ENCODE data around the gene E2F6.

E2F6 gene, protein sequence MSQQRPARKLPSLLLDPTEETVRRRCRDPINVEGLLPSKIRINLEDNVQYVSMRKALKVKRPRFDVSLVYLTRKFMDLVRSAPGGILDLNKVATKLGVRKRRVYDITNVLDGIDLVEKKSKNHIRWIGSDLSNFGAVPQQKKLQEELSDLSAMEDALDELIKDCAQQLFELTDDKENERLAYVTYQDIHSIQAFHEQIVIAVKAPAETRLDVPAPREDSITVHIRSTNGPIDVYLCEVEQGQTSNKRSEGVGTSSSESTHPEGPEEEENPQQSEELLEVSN

DNA sequence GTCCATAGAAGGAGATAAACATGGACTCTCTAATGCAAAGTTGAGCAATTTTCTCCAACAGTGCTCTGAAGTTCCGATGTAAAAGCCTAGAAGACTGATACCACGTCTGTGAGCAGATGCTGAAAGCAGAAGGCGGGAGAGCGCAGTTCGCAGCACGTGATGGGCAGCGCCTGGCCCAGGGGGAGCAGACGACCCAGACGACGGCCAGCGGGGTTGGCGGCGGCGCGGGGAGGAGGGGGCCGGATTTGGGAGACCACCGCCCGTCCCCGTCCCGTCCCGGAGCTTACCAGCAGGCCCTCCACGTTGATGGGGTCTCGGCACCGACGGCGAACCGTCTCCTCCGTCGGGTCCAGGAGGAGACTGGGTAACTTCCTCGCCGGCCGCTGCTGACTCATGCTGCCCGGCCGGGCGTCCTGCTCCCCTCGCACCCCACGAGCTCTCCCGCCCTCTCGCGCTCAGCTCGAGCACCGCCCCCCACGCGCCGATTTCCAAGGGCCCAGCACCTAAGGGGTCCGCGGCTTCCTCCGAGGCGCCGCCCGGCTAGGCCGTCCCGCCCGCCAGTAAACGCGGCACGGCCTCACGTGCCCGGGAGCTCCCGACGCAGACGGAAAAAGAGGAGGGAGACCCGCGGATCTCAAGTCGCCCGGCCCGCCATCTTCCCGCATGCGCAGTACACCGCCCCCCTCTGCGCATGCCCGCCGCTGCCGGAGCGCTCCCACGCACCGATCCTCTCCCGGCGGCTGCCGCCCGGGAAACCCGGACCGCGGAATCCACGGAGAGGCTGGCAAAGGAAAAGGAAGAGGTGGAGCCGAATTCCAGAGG, at the start of gene E2F6:
Gene E2F6 (minus strand): TSS at position 677 of the 822 bp plus-strand sequence. CDS start 282 bp downstream, at position 395.
- peak; percentile 98 for DNase-seq (ENCODE audit: low spot score)

DNA sequence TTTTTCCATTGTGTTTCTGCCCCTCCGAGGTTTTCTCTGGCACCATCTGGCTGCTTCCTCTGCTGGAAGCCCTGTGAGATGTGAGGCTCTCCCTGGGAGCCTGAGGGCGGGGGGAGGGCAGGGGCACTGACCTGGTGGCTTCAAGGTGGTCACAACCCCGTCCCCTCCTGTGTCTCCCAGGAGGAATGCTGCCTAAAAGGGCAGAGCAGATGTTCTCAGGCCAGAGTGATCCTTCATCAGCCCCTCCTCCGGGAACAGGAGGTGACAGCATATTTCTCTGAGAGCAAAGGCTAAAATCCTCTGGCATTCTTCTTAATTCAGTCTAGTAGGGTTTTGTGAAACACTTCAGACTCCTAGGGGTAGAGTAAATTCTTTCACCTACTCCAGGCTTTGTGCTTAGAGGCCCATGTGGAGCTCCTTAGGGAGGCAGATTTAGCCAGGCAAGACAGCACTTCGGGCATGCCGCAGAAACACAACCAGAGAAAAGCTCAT, 49.6 kb upstream of the E2F6 start:
- peak; percentile 76 for DNase-seq (ENCODE audit: low spot score)

DNA sequence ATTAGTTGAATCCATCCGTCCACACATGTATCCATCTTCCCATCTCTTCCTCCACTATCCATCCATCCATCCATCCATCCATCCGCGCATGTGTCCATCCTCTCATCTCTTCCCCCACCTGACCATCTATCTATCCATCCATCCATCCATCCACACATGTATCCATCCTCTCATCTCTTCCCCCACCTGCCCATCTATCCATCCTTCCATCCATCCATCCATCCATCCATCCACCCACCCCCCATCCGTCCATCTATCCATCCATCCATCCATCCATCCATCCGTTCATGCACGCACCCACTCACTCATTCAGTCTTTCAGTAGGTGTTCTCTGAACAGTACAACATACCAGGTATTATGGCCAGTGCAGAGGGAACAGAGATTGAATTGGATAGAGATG, 48.9 kb upstream of the E2F6 start:
- DNase-seq (ENCODE audit: low spot score): no peak

DNA sequence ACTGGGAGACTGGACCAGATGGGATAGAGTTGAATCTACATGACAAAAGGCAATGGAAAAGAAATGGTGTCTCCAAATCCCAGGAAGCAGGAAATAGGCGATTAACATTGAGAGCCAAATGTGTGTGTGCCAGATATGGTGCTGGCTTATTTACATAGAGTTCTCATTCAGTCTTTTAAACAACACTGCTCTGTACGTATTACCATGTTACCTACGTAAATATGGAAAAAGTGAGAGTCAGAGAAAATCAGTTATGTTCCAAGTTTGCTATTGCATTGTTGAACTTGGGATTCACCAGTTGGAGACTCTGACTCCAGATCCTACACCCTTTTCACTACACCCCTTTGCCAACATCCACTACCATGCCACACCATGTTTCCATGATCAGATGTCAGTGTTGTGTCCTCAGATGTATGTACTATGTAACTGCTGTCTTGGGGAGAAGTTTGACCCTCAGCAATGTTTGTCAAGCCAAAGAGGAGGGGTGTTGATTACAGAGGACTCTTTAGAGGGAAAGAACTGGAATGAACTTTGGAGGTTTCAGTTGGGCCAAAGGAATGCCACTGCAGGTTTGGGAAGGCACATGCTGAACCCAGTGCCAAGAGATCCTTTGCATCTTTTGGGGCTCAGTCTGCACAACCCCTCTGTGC, 48.2 kb upstream of the E2F6 start:
- DNase-seq (ENCODE audit: low spot score): no peak

DNA sequence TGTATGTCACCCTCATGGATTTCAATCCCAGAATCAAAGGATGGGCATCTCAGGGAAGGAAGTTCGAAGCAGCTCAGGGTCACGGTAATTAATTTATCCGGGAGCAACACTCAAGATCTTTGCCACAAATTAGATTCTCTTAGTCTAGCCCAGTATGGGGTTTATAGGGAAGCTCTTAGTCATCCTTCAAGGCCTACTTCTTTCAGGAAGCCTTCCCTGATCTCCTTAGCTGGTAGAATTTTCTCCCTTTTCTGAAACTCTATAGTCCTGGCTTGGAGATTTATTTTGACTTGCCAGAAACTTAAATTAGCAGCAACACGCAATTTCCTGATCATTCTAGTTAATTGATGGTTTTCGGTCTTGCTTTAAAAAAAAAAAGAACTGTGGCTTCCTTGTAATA, 47.4 kb upstream of the E2F6 start:
- no peak for DNase-seq (ENCODE audit: low spot score)

DNA sequence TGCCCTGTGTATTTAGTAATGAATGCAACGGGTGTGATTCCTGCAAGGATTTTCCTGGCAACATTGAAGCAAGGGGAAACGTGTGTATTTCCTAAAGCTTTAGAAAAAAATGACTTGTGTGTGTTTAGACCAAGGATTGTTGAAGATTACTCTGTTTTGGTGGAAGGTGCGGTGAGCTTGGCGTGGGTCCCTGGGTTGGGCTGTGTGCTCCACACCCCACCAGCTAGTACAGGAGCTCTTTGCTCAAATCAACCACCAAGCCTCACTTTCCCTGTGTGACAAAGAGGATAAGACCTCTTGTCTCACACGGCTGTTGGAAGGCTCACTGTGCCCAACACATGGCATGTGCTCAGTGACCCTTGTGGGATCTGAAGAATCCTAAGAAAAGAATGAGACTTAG, 46.5 kb upstream of the E2F6 start:
- no peak for DNase-seq (ENCODE audit: low spot score)

DNA sequence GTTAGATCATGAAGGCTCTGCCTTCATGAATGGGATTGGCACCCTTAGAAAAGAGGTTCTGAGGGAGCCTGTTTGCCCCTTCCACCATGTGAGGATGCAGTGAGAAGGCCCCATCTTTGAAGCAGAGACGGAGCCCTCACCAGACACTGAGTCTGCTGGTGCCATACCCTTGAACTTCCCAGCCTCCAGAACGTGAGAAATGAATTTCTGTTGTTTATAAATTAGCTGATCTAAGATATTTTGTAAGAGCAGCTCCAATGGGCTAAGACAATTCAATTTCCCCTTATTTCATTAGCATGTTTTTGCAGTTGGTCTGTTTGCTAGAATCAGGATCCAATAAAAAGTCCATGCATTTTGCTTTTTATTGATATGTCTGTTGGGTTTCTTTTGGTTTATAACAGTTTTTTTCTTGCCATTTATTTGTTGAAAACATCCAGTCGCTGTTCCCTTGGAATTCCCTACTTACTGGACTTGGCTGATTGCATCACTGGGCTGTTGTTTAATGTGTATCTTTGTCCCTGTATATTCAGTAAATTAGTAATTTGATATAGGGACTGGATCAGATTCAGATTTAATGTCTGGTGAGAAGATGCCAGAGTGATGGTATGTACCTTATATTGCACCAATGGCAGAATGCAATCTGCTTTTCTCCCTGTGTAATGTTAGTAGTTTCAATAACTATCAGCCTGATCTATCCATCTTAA, 43.8 kb upstream of the E2F6 start:
- DNase-seq (ENCODE audit: low spot score): no peak

DNA sequence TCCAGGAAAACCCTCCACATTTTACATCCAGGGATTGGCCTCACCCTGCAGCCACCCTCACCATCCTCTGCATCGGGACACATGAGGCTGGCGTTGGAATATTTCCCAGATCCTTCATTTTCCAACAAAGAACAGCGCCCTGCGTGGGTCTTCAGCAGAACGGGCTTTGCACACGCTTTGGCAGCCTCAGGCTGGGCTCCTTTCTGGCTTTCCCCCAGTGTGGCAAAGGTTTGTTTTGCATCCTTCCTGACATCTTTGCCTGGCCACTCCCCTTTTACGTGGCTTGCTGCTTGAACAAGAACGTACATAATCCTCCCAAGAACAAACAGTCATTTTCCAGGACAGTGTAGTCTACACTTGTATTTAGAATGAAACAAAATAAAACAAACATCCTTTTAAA, 42.3 kb upstream of the E2F6 start:
- no peak for DNase-seq (ENCODE audit: low spot score)

DNA sequence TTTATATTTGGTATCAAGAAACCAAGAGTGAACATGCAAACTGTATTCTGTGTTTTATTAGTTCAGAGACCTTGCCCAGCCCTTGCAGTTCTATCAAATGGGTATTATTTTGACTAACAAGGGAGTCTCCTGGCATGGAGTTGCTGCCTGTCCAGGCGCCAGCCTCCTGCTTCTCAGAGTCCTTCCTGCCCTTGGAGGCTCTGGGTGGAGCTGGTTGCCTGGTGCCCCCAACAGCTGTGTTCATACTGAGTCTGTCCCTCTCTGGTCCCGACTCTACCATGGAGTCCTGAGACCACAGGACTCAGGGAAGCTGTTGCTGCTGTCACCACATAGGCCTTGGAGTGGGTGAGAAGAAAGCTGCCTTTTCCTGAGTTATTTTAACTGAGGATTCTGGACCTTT, 41.6 kb upstream of the E2F6 start:
- DNase-seq (ENCODE audit: low spot score): no peak

DNA sequence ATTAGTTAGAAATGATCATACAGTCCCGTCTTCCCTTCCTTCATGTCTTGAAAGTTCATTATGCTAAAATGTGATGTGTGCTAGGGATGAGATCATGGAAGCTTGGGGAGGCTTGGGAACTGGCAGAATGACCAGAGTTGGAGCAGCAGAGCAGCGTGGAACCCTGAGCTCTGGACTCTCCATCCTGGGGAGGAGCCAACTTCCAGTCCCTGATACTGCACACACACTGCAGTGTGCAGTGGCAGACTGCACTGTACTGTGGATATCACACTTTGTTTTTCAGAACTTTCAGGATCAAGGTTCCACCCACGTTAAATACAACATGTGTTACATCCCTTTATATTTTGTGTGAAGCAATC, 40.6 kb upstream of the E2F6 start:
- no peak for DNase-seq (ENCODE audit: low spot score)

DNA sequence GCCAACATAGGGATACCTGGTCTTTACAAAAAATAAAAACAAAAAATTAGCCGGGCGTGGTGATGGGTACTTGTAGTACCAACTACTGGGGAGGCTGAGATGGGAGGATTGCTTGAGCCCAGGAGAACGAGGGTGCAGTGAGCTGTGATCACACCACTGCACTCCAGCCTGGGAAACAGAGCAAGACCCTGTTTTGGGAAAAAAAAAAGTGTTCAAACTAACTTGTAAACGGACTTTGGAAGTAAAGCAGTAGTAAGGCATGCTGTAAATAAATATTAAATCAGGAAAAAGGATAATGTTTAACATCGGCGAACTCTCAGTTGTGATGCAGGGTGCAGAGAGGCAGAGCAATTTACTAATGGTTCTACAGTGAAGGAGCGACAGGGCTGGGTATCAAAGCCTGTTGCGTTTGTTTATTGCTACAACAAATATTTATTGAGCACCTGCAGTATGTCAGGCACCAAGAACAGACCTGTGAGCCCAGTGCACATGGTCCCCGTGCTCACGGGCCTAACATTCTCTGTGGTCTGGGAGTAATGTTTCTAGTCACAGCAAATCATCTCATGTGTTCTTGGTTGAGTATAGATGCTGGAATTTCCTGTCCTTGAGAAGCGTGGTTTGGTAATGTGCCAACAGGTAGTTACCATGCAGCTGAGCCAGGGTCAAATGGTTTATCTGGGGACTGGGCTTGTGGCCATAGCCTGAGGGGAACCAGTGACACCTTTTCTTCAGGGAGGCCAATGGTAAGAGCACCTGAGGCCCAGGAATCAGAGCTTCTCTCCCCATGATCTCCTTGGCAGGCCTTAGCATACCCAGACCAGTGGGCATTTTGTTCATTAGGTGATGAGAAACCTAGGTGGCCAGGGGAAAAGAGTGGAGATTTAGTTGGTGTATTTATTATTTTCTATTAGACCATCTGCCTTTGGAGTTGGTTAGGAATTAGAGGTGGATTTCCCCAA, 40.0 kb upstream of the E2F6 start:
- no peak for DNase-seq (ENCODE audit: low spot score)

DNA sequence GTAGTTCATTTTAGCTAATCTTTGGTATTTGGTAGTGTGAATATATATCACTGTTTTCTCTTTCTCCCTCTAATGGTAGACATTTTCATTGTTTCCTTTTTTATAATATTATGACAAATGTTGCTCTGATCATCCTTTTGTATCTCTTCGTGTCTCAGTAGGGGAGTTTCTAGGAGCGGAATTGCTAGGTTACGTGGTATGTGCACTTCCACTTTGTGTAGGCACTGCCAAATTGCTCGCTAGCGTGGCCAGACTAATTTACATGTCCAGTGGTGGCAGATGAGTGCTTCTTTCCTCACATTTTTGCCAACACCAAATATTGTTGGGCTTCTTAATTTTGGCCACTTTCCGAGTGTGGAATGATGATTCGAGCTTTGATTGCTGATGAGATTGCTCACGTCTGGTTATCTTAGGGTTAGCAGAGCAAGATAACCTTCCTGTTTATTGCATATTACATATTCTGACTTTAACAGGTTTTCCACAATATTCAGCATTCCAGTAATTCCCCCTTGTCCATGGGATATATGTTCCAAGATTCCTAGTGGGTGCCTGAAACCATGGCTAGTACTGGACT, 37.5 kb upstream of the E2F6 start:
- DNase-seq (ENCODE audit: low spot score): no peak

DNA sequence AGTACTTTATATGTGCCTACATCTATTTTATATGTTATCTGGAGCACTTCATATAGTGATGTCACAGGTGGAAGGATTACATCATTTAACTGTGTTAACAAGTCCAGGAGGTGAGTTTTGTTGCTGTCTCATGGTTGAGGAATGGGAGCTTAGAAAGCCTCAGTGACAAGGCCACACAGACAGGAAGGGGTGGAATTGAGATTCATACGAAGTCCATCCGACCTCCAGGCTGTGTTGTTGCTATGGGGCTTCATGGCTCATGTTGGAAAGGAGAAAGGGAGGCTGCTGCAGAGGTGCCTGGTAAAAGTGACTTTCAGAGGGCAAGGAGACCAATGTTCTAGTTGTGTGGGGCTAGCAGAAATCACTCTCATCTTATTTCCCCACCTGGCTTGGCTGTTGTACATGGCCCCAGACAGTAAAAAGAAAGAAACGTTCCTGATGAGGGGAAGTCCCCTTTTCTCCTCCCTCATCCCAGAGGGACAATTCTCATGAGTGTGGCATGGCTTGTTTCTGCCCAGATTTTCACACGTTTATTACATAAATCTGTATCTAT, 36.9 kb upstream of the E2F6 start:
- DNase-seq (ENCODE audit: low spot score): no peak

DNA sequence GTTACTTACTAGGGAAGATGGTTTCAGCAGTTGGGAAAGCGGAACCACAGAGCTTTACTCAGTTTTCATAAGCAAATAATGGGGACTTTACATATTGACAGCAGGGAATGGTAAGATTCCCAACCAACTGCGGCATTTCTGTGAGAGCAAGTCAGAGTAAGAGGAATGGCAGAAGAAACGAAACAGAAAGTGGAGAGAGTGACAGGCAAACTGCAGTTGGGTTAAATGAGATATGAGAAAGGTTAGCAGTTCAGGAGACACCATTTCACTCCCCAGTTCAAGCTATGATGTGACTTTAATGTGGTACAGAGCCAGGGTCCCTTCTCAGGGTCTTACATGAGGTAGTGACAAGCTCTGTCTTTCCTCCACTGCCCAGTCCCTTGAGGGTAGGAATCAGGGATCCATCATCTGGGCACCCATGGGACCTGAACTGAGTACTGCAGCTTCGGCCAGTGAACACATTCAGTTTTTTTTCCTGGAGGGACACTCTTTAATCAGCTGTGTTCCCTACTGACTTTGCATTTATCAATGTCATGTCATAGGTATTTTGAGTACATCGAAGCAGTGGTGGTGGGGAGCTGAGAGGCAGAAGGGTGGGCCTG, 34.8 kb upstream of the E2F6 start:
- no peak for DNase-seq (ENCODE audit: low spot score)

DNA sequence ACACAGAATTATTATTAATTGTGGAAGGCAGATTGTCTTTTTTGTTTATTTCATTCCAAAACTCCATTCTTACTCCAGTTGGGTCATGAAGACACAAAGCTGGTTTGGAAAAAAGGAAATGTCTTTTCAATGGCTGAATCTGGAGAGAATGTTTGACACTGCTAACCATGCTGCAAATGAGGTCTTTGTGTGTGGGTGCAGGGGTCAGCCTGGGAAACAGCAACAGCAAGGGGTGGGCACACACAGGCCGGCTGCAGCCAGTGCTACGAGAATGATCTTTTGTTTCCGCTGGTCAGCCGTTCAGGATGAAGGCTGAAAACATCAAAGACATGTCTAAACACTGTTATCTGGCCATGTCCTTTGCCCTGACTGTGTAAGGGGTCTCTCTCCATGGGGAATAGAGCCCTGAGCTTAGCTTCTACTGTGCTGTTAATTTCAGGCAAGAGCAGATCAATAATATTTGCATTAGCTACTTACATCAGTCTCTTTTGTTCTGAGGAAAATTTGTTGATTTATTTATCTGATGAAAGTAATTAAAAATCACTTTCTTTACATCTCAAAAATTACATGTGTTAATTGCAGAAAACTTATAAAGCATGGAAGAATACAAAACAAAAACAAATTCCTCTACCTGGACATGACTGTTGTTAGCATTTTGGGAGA, 33.3 kb upstream of the E2F6 start:
- peak; percentile 81 for DNase-seq (ENCODE audit: low spot score)

DNA sequence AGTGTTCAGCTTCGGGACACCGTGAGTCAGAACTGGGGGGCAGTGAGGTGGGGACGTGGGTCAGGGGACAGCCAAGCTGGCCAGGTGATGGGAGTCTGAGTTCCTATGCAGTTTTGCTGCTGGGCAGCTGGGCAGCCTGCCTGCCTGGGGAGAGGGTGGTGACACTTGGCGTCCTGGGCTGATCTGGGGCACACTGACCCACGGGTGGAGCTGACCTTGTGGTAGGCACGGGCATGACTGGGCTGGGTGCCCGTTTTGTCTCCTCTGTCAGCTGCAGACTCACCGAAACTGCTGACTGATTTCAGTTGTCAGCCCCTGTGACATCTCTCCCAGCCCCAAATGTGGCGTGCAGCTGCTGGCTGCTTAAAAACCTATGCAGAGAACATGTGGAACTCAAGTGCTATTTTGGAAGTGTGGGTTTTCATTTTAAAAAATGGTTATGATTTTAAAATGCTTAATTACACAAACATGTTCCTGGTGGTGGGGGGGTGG, 32.6 kb upstream of the E2F6 start:
- peak; percentile 59 for DNase-seq (ENCODE audit: low spot score)

DNA sequence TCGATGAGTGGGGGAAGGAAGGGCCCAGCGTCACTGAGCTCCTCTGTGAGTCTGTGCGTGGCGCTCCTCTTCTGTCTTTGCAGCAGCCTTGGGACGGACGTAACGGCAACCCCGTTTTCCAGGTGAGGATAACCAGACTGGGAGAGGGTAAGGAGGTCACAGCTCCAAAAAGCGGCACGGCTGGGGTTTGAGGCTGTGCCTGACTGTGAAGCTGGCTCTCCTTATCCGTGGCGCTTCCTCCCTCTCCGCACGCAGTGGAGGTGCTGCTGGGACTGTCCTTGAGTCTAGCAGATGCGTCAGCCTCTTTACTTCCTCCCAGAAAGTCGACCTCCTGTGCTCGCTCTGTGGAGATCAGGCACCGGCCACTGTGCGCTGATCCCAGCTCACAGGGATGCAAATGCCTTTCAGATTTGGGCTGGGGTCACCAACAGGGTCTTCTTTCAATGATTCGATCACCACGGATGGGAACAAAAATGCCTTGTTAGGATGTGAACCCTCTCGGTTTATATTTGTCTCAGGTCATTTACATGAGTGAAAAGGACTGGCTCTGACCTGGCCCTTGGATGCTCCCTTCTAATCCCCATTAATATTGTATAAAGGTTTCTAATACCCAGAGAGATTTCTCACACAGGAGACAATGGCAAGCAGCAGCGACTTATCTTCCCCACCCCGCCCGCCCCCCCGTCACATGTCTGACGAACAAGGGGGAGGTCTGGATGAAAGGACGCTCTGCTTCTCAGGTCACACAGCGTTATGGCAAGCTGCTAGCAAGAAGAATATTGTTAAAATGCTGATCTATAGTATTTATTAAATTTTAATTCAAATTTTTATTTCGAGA, 30.1 kb upstream of the E2F6 start:
- DNase-seq (ENCODE audit: low spot score): peak; percentile 84

DNA sequence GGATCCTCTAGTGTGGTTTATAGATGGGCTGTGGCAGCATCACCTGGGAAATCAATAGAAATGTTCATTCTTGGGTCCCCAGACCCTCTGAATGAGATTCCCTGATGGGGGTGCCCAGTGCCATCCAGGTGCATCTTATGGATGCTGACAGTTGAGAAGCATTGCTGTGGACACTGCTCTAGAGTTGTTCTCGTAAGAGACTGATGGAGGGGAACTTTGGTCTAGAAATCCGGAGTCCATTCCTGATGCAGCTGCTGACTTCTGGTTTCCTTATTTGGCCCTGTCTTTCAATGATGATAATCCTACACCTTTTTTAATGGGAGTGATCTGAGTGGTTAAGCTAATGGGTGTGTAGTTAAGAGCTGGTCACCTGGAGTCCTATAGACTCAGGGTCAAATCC, 28.3 kb upstream of the E2F6 start:
- DNase-seq (ENCODE audit: low spot score): no peak
